OCI-LY3 (cell line): ENCODE data around the gene CLEC16A.

Experiments
- H2AFZ ChIP-seq: fragments of 200-600, 300-600 bp; shearing (Covaris generic); 2 replicates; pipeline ENCODE4 v1.6.0; 2014; ENCODE audit warnings: antibody characterized with exemption, low read depth, low read length
- H3K27ac ChIP-seq: fragments of 200-600, 300-600 bp; sonication (generic); 2 replicates; pipeline ENCODE4 v1.5.1; 2014; ENCODE audit warnings: mild to moderate bottlenecking, low read length, moderate library complexity, mixed read lengths
- H3K27me3 ChIP-seq: fragments of 200-600, 300-600 bp; sonication (generic); 2 replicates; pipeline ENCODE4 v1.6.1; 2014; ENCODE audit warnings: low read depth, low read length, mixed read lengths
- H3K36me3 ChIP-seq: fragments of 200-600, 300-600 bp; sonication (generic); replicated peaks from 2 replicates; pipeline ENCODE3; 2014; ENCODE audit warnings: low read depth, low read length, mixed read lengths
- H3K4me1 ChIP-seq: fragments of 300-600, 200-600 bp; sonication (generic); 2 replicates; pipeline ENCODE4 v1.6.1; 2014; ENCODE audit warnings: low read length, mixed read lengths
- H3K4me2 ChIP-seq: fragments of 200-600, 300-600 bp; sonication (generic); 2 replicates; pipeline ENCODE4 v1.6.1; 2014; ENCODE audit warnings: low read length, mixed read lengths
- H3K4me3 ChIP-seq: fragments of 300-600, 200-600 bp; sonication (generic); 2 replicates; pipeline ENCODE4 v1.5.1; 2014; ENCODE audit warnings: antibody characterized with exemption, mild to moderate bottlenecking, low read length, moderate library complexity
- H3K79me2 ChIP-seq: fragments of 300-600, 200-600 bp; shearing (Covaris generic); 2 replicates; pipeline ENCODE4 v1.6.1; 2014; ENCODE audit warnings: mild to moderate bottlenecking, low read length, mixed read lengths
- H3K9ac ChIP-seq: fragments of 300-600, 200-600 bp; shearing (Covaris generic); 2 replicates; pipeline ENCODE4 v1.6.0; 2014; ENCODE audit warnings: mild to moderate bottlenecking, low read length, moderate library complexity
- H3K9me3 ChIP-seq: fragments of 200-600, 300-600 bp; shearing (Covaris generic); 2 replicates; pipeline ENCODE4 v1.6.1; 2014; ENCODE audit warnings: low read length, mixed read lengths; ENCODE audit not compliant: insufficient read depth
- H4K20me1 ChIP-seq: fragments of 200-600, 300-600 bp; sonication (generic); 2 replicates; pipeline ENCODE4 v1.6.1; 2016; ENCODE audit warnings: low read length, mixed read lengths; ENCODE audit not compliant: insufficient read depth
- CTCF ChIP-seq: fragments of 200-600, 300-600 bp; sonication (generic); IDR thresholded peaks from 2 replicates; pipeline ENCODE4 v1.5.1; 2014; ENCODE audit warnings: antibody characterized with exemption, low read length, low read depth
- EZH2phosphoT487 ChIP-seq: fragments of 200-600 bp; shearing (Covaris generic); IDR thresholded peaks from 2 replicates; pipeline ENCODE4 v1.6.1; 2018; ENCODE audit warnings: antibody characterized with exemption, mixed run types, low read depth

CLEC16A gene

GRCh38 chr16:11016993-11017392 lies 72.6 kb downstream of the CLEC16A start:
- H2AFZ ChIP-seq = no peak overlapping the region
- H3K36me3 ChIP-seq = peaks cover 3% of the 10 kb centered on the region
- TF ChIP-seq CTCF (no peak), EZH2phosphoT487 (no peak)
- no peaks in the 10 kb centered on the region for H3K4me1 ChIP-seq
- H3K9me3 ChIP-seq = no peaks in the 10 kb centered on the region
- H3K79me2 ChIP-seq = no peaks in the 10 kb centered on the region
- no peak overlapping the region for H3K4me2 ChIP-seq
- no peak overlapping the region for H3K4me3 ChIP-seq
- no peak overlapping the region for H3K27ac ChIP-seq
- H4K20me1 ChIP-seq = no peaks in the 10 kb centered on the region
- no peaks in the 10 kb centered on the region for H3K27me3 ChIP-seq
- no peak overlapping the region for H3K9ac ChIP-seq

- Histone ChIP-seq H3K9ac (no peak overlapping the region), H3K27me3 (no peaks in the 10 kb centered on the region), H3K79me2 (no peaks in the 10 kb centered on the region), H3K27ac (no peak overlapping the region), H2AFZ (no peak overlapping the region), H3K36me3 (peaks cover 3% of the 10 kb centered on the region), H3K4me3 (no peak overlapping the region), H3K4me1 (no peaks in the 10 kb centered on the region), H3K9me3 (no peaks in the 10 kb centered on the region), H4K20me1 (no peaks in the 10 kb centered on the region), H3K4me2 (no peak overlapping the region)
- TF ChIP-seq CTCF (no peak), EZH2phosphoT487 (no peak)
Observed at GRCh38 chr16:11017499-11017898, 73.1 kb downstream of the CLEC16A start.

GRCh38 chr16:11020388-11020787 lies 76.0 kb downstream of the CLEC16A start:
- Histone ChIP-seq H3K4me3 (no peak overlapping the region), H3K27ac (no peak overlapping the region), H4K20me1 (no peaks in the 10 kb centered on the region), H3K4me2 (no peak overlapping the region), H2AFZ (no peak overlapping the region), H3K9me3 (no peaks in the 10 kb centered on the region), H3K9ac (no peak overlapping the region), H3K36me3 (peaks cover 14% of the 10 kb centered on the region), H3K4me1 (no peaks in the 10 kb centered on the region), H3K79me2 (no peaks in the 10 kb centered on the region), H3K27me3 (no peaks in the 10 kb centered on the region)
- TF ChIP-seq EZH2phosphoT487 (no peak), CTCF (no peak)

- H3K36me3 ChIP-seq = peaks cover 20% of the 10 kb centered on the region
- H3K4me2 ChIP-seq = no peak overlapping the region
- TF ChIP-seq CTCF = no peak
- no peak for TF ChIP-seq EZH2phosphoT487
- no peaks in the 10 kb centered on the region for H4K20me1 ChIP-seq
- H3K27ac ChIP-seq = no peak overlapping the region
- H3K4me1 ChIP-seq = no peaks in the 10 kb centered on the region
- H3K4me3 ChIP-seq = no peak overlapping the region
- no peaks in the 10 kb centered on the region for H3K79me2 ChIP-seq
- H2AFZ ChIP-seq = no peak overlapping the region
- H3K9me3 ChIP-seq = peaks cover 2% of the 10 kb centered on the region; the same call in 1 of the 2 replicates
- no peaks in the 10 kb centered on the region for H3K27me3 ChIP-seq
- no peak overlapping the region for H3K9ac ChIP-seq
Observed at GRCh38 chr16:11020792-11021551, 76.6 kb downstream of the CLEC16A start.
